ENCODE data around the gene IFNGR2.
A peak's percentile ranks its signal among the peaks of the same experiment; 100 is the strongest.

IFNGR2 gene

DNA sequence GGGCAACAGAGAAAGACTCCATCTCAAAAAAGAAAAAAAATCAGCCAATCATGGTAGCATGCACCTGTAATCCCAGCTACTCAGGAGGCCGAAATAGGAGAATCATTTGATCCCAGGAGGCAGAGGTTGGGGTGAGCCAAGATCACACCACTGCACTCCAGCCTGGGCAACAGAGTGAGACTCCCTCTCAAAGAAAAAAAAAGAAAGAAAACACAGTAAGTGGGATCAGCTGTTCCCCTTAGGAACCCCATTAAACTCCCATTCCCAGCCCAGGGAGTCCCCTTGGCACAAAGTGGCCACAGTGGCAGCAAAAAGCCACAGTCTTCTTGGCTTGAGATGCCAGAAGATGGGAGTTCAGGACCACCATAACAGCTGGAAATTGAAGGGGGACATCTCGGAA lies 67.5 kb downstream of the IFNGR2 start:
- H3K4me1 Mint-ChIP-seq: no peaks in the 10 kb centered on the region
- H3K27ac Mint-ChIP-seq: no peak overlapping the region
- peaks cover 5% of the 10 kb centered on the region for H3K9me3 Mint-ChIP-seq
- H3K4me3 Mint-ChIP-seq: no peak overlapping the region
- H3K27me3 Mint-ChIP-seq (ENCODE audit: low read depth): no peaks in the 10 kb centered on the region
- peaks cover 14% of the 10 kb centered on the region for H3K36me3 Mint-ChIP-seq (ENCODE audit: low read depth)
- TF ChIP-seq, protein P1, sequence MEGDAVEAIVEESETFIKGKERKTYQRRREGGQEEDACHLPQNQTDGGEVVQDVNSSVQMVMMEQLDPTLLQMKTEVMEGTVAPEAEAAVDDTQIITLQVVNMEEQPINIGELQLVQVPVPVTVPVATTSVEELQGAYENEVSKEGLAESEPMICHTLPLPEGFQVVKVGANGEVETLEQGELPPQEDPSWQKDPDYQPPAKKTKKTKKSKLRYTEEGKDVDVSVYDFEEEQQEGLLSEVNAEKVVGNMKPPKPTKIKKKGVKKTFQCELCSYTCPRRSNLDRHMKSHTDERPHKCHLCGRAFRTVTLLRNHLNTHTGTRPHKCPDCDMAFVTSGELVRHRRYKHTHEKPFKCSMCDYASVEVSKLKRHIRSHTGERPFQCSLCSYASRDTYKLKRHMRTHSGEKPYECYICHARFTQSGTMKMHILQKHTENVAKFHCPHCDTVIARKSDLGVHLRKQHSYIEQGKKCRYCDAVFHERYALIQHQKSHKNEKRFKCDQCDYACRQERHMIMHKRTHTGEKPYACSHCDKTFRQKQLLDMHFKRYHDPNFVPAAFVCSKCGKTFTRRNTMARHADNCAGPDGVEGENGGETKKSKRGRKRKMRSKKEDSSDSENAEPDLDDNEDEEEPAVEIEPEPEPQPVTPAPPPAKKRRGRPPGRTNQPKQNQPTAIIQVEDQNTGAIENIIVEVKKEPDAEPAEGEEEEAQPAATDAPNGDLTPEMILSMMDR (IDR thresholded peaks at IDR 0.05; ENCODE audit: unreplicated experiment in 3 of 3): no peak

DNA sequence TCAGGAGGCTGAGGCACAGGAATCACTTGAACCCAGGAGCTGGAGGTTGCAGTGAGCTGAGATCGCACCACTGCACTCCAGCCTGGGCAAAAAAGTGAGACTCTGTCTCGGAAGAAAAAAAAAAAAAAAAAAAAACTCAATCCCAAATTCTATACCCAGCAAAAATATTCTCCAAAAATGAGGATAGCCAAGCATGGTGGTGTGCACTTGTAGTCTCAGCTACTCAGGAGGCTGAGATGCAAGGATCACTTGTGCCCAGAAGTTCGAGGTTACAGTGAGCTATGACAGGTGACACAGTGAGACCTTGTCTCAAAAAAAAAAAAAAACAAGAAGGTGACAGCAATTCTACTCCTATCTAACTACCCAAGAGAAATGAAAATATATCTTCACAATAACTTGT lies 70.1 kb downstream of the IFNGR2 start:
- Mint-ChIP-seq H3K9me3 (peaks cover 5% of the 10 kb centered on the region), H3K36me3 (ENCODE audit: low read depth) (peaks cover 14% of the 10 kb centered on the region), H3K4me1 (peaks cover 2% of the 10 kb centered on the region), H3K4me3 (no peak overlapping the region), H3K27me3 (ENCODE audit: low read depth) (no peaks in the 10 kb centered on the region), H3K27ac (no peak overlapping the region)
- TF ChIP-seq, protein P1 (IDR thresholded peaks at IDR 0.05; ENCODE audit: unreplicated experiment in 3 of 3): no peak

DNA sequence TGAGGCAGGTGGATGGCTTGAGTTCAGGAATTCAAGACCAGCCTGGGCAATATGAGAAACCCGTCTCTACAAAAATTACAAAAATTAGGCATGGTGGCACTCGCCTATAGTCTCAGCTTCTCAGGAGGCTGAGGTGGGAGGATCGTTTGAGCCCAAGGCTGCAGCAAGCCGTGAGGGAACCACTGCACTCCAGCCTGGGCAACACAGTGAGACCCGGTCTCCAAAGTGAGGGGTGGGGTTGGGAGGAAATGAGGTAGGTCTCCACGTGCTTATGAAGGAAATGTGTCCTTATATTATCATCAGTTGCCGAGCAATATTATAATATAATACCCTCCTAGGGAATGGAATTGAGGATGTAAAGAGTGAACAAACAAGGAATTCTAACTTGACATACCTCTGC lies 73.9 kb downstream of the IFNGR2 start:
- H3K27ac Mint-ChIP-seq: no peak overlapping the region
- peak overlapping the region; percentile 72 to 76 (median 73) for H3K4me3 Mint-ChIP-seq
- H3K27me3 Mint-ChIP-seq (ENCODE audit: low read depth): no peaks in the 10 kb centered on the region
- TF ChIP-seq, protein P1 (IDR thresholded peaks at IDR 0.05; ENCODE audit: unreplicated experiment in 3 of 3): no peak
- H3K9me3 Mint-ChIP-seq: peaks cover 5% of the 10 kb centered on the region
- H3K4me1 Mint-ChIP-seq: peaks cover 15% of the 10 kb centered on the region
- peaks cover 11% of the 10 kb centered on the region for H3K36me3 Mint-ChIP-seq (ENCODE audit: low read depth)

DNA sequence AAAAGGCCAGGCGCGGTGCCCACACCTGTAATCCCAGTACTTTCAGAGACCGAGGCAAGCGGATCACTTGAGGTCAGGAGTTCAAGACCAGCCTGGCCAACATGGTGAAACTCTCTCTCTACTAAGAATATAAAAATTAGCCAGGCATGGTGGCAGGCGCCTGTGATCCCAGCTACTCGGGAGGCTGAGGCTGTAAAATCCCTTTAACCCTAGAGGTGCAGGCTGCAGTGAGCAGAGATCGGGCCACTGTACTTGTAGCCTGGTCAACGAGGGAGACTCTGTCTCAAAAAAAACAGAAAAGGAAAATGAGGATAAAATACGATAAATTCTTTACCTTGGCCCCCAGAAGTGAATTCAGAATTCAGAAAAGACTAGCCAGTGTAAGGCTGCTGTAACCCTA lies 75.0 kb downstream of the IFNGR2 start:
- Mint-ChIP-seq H3K9me3 (peaks cover 5% of the 10 kb centered on the region), H3K4me3 (peak overlapping the region; percentile 85 to 93 (median 90)), H3K27ac (peak overlapping the region; percentile 73 to 92 (median 81)), H3K36me3 (ENCODE audit: low read depth) (peaks cover 6% of the 10 kb centered on the region), H3K27me3 (ENCODE audit: low read depth) (no peaks in the 10 kb centered on the region), H3K4me1 (peaks cover 15% of the 10 kb centered on the region)
- TF ChIP-seq, protein P1 (IDR thresholded peaks at IDR 0.05; ENCODE audit: unreplicated experiment in 3 of 3): no peak

DNA sequence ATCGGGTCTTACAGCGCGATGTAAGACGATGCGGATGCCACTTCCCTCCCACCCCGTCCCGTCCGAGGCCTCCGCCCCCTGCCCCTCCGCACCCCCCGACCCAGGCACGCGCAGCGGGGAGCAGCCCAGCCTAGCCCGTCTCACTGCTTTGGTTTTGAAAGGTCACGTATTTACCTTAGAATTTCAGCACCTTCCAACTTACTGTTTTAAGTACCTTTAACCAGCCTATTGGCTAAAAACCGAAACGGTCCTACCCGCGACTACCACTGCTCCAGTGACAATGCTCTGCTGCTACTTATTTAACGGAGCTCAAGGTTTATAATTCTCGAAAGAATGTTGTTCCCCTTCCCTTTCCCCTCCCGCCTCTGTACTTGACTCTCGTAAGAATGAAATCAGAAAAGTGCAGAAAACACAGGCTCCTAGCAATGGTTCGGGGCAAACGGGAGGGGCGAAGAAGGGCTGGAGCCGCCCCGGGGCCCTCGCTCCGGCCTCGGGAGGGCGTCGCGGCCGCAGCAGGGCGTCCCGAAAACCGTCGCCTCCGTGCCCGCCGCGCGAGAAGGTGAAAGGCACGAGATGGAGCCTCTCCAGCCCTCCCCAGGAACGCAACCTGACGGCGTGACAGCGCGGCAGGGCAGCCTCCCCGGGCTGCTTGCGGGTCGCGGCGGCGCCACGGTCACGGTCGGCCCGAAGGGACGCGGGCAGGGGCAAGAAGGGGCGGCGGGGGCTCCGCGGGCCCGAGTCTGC lies 75.9 kb downstream of the IFNGR2 start:
- Mint-ChIP-seq H3K9me3 (no peaks in the 10 kb centered on the region), H3K4me1 (peaks cover 15% of the 10 kb centered on the region), H3K27me3 (ENCODE audit: low read depth) (no peaks in the 10 kb centered on the region), H3K36me3 (ENCODE audit: low read depth) (no peaks in the 10 kb centered on the region), H3K4me3 (peak overlapping the region; percentile 85 to 93 (median 90)), H3K27ac (peak overlapping the region; percentile 73 to 92 (median 81))
- TF ChIP-seq, protein P1 (IDR thresholded peaks at IDR 0.05; ENCODE audit: unreplicated experiment in 3 of 3): peak in 1 of 3 experiments; percentile 6

Measured in nephron (organoid).